HTR-8/SVneo (cell line): ENCODE results near the gene CD9.

Experiments
- DNase-seq: peaks from one replicate; pipeline ENCODE4 v3.0.0; 2011; ENCODE audit warnings: low spot score, mixed read lengths; ENCODE audit not compliant: insufficient read length
- FAIRE-seq: peaks from 2 replicates; lab custom pipeline; 2011; peaks lifted over from hg19 to GRCh38; lab: Jason Lieb, UNC

Gene CD9

GRCh38 chr12:6271281-6271680, 71.1 kb downstream of the CD9 start:
- DNase-seq: no peak
- FAIRE-seq: no peak

- peak; percentile 80 for FAIRE-seq
- no peak for DNase-seq
Observed at GRCh38 chr12:6272300-6273204, 72.4 kb downstream of the CD9 start.

GRCh38 chr12:6273205-6273540, 73.0 kb downstream of the CD9 start:
- no peak for DNase-seq
- no peak for FAIRE-seq

GRCh38 chr12:6273541-6274230, 73.5 kb downstream of the CD9 start:
- DNase-seq (no peak), FAIRE-seq (peak; percentile 44)

- FAIRE-seq: peak; percentile 76
Observed at GRCh38 chr12:6274231-6275221, 74.3 kb downstream of the CD9 start.

GRCh38 chr12:6275928-6276887, 76.0 kb downstream of the CD9 start:
- no peak for FAIRE-seq

More at GRCh38 chr12:6274231-6275221, 74.3 kb downstream of the CD9 start:
- no peak for DNase-seq

GRCh38 chr12:6276956-6277620, 76.9 kb downstream of the CD9 start:
- DNase-seq (no peak), FAIRE-seq (no peak)

More at GRCh38 chr12:6275928-6276887, 76.0 kb downstream of the CD9 start:
- DNase-seq: no peak

- FAIRE-seq (no peak), DNase-seq (no peak)
Observed at GRCh38 chr12:6277982-6278438, 77.8 kb downstream of the CD9 start.

GRCh38 chr12:6278439-6279255, 78.4 kb downstream of the CD9 start:
- FAIRE-seq: peak; percentile 98

GRCh38 chr12:6279256-6279628, 79.0 kb downstream of the CD9 start:
- DNase-seq: no peak
- no peak for FAIRE-seq

More at GRCh38 chr12:6278439-6279255, 78.4 kb downstream of the CD9 start:
- DNase-seq: peak; percentile 95

GRCh38 chr12:6279631-6280030, 79.4 kb downstream of the CD9 start:
- FAIRE-seq (no peak), DNase-seq (no peak)

GRCh38 chr12:6280053-6280469, 79.9 kb downstream of the CD9 start:
- DNase-seq: peak; percentile 93
- FAIRE-seq: peak; percentile 91

GRCh38 chr12:6280672-6281071, 80.5 kb downstream of the CD9 start:
- DNase-seq: no peak
- FAIRE-seq: no peak

- FAIRE-seq: no peak
- DNase-seq: no peak
Observed at GRCh38 chr12:6281081-6281809, 81.0 kb downstream of the CD9 start.

GRCh38 chr12:6282453-6282840, 82.2 kb downstream of the CD9 start:
- DNase-seq (no peak), FAIRE-seq (no peak)

- no peak for FAIRE-seq
Observed at GRCh38 chr12:6284273-6284672, 84.1 kb downstream of the CD9 start.

GRCh38 chr12:6285063-6285477, 84.9 kb downstream of the CD9 start:
- peak; percentile 96 for DNase-seq

More at GRCh38 chr12:6284273-6284672, 84.1 kb downstream of the CD9 start:
- DNase-seq: no peak

More at GRCh38 chr12:6285063-6285477, 84.9 kb downstream of the CD9 start:
- FAIRE-seq: peak; percentile 73
